Naive B cell (primary cell): ENCODE data around the gene ZNF641. TPM values are rescaled to one million over a fixed set of nuclear protein-coding genes. Genes with fewer than 3 reads are reported as not detected.
"Not testable (repeated sequence)": the region's sequence is repeated elsewhere in the genome, so short reads cannot be mapped to it uniquely, and the experiment has no call there.

Experiments used
- ATAC-seq, 2 donors: fragments of 150-1000 bp; cut with Tn5 transposase; 2 replicates each; pipeline ENCODE4 v1.10.0; 2021; ENCODE audit warnings: low read depth in 2 of 2, mild to moderate bottlenecking in 2 of 2, moderate library complexity in 2 of 2
- DNase-seq: peaks from one replicate; pipeline ENCODE4 v3.0.0; 2022
- H3K27ac Mint-ChIP-seq, 6 donors: one replicate each; pipeline ENCODE4 v1.8.0; 2020 to 2022; ENCODE audit warnings: mild to moderate bottlenecking in 6 of 6, mixed read lengths in 6 of 6, moderate library complexity in 5 of 6, inconsistent platforms in 2 of 6
- H3K27me3 Mint-ChIP-seq, 3 donors: one replicate each; pipeline ENCODE4 v1.8.0; 2021 to 2022; ENCODE audit warnings: mixed read lengths in 3 of 3, mild to moderate bottlenecking in 1 of 3
- H3K36me3 Mint-ChIP-seq, 2 donors: one replicate each; pipeline ENCODE4 v1.8.0; 2020 to 2022; ENCODE audit warnings: mixed read lengths in 2 of 2, inconsistent platforms in 1 of 2, mild to moderate bottlenecking in 1 of 2
- H3K4me1 Mint-ChIP-seq, 3 donors: one replicate each; pipeline ENCODE4 v1.8.0; 2020 to 2022; ENCODE audit warnings: mixed read lengths in 3 of 3, inconsistent platforms in 1 of 3, mild to moderate bottlenecking in 1 of 3, moderate library complexity in 1 of 3
- H3K4me3 Mint-ChIP-seq, 8 donors: one replicate each; pipeline ENCODE4 v1.8.0; 2020 to 2022; ENCODE audit warnings: mild to moderate bottlenecking in 8 of 8, mixed read lengths in 8 of 8, moderate library complexity in 8 of 8, inconsistent platforms in 2 of 8
- H3K9me3 Mint-ChIP-seq, 7 donors: one replicate each; pipeline ENCODE4 v1.8.0; 2020 to 2022; ENCODE audit warnings: mixed read lengths in 7 of 7, mild to moderate bottlenecking in 5 of 7, inconsistent platforms in 2 of 7, moderate library complexity in 1 of 7
- polyA plus RNA-seq, 6 donors: library from polyadenylated mRNA; unstranded; fragments of 300-500 nt; fragmentation: Illumina TruSeq; gene quantifications; one replicate each; pipeline ENCODE4 v1.2.3, GENCODE V29; 2021; ENCODE audit warnings: low read depth in 6 of 6

The ZNF641 gene
- polyA plus RNA-seq, 6 donors from 2014 or later = 7.8 to 19.1 (median 12.5) TPM

DNA sequence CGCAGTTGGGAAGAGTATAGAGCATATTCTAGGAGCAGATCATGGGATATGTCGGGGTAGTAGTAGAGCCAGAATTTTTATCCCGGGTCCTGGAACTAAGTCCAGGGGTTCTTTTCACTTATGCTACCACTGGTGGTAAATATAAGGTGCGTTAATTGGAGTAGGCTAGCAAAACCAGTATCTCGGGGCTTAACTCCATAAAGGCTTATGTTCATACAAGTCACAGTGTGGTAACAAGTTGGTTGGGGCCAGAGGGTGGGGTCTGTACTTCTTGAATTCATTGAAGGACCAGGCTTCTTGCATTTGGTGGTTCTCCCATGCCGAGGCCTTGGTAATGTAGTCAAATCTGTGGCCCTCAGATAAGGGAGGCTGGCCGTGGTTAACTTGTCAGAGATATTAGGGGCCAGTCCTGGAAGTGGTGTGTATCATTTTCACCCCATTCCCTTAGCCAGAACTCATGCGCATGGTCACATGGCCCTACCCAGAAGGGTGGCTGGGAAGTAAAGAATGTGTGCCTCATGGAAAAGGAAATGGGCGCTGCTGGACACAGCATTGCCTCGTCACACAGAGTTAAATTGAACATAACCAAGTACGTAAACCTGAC lies 1.5 kb upstream of the ZNF641 start:
- Mint-ChIP-seq H3K27ac (no peak overlapping the region), H3K27me3 (no peaks in the 10 kb centered on the region), H3K4me3 (peak overlapping the region in 5 of 8 donors; percentile 4 to 95 (median 26)), H3K4me1 (peaks cover 14 to 26% (median 22%) of the 10 kb centered on the region in 3 donors), H3K9me3 (no peaks in the 10 kb centered on the region), H3K36me3 (peaks cover 0 to under 1% of the 10 kb centered on the region in 2 donors)
- ATAC-seq (no peak), DNase-seq (no peak)

DNA sequence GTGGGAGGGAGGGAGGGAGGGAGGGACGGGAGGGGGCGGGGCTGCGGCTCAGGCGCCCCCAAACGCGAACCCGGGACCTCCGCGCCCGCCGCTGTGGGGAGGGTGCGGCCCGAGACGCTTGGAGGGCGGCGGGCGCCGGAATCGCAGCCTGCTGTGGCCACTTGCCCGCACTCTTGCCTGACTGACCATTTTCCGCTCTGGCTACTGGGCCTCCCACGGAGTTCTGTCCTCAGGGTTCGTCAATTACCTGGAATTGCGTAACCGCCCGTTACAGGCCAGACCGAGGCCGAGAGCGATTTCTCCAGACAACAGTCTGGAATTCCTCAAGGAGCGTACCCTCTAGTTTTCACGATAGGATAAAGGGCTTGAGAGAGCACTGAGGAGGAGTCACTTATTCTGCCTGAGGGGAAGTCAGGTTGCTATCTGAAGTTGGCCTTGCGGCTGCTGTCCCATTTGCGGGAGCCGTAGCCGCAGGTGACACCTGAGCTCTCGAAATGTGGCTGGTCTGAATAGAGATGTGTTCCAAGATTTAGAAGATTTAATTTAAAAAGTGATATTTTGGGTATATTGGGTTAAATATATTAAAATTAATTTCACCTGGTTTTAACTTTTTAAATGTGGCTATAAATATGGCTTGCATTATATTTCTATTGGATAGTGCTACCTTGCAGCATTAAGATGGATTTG lies 446 bp upstream of the ZNF641 start:
- Mint-ChIP-seq H3K4me1 (peaks cover 14 to 26% (median 22%) of the 10 kb centered on the region in 3 donors), H3K27me3 (no peaks in the 10 kb centered on the region), H3K36me3 (peaks cover 0 to 9% of the 10 kb centered on the region in 2 donors), H3K9me3 (no peaks in the 10 kb centered on the region), H3K27ac (peak overlapping the region; percentile 61 to 95 (median 90)), H3K4me3 (peak overlapping the region; percentile 85 to 98 (median 92))
- ATAC-seq (peak in 1 of 2 donors; percentile 1), DNase-seq (no peak)

DNA sequence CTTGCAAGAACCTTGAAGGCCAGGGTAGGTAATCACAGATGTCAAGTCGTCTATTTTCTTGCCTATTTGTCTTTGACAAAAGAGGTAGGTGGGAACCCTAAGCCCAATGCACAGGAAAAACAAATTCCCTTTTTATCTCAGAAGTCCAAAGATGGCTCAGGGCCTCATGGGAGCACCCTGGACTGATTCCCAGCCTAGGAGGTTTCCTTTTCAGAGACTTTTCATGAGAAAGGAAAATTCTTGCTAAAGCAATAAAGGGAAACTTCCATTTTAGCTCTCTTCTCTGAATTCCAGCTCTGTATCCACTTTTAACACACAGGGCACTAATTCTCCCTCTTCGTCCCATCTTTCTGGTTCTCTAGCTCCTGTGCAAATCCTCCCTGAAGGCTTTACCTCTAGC lies 1.2 kb downstream of the ZNF641 start:
- peaks cover 13 to 20% of the 10 kb centered on the region in 2 donors for H3K36me3 Mint-ChIP-seq
- peaks cover 14 to 26% (median 26%) of the 10 kb centered on the region in 3 donors for H3K4me1 Mint-ChIP-seq
- DNase-seq = no peak
- H3K27me3 Mint-ChIP-seq = no peaks in the 10 kb centered on the region
- peak overlapping the region; percentile 6 to 98 (median 96) for H3K27ac Mint-ChIP-seq
- no peak for ATAC-seq
- H3K9me3 Mint-ChIP-seq = no peaks in the 10 kb centered on the region
- H3K4me3 Mint-ChIP-seq = peak overlapping the region; percentile 93 to 99 (median 96)

DNA sequence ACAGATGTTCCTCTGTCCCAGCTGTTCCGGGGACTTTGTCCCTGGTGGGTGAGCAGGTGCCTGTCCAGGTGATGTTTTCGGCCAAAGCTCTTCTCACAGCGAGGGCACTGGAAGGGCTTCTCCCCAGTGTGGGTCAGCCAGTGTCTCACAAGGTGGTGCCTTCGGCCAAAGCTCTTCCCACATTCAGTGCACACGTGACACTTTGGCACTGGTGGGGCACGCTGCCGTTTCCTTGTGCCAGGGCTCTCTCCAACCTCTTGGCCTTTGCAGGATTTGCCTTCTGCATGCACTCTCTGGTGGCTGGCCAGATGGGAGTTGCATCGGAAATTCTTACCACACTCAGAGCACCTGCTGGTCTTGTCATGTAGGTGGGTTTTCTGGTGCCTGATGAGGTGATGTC lies 7.7 kb downstream of the ZNF641 start:
- Mint-ChIP-seq H3K36me3 (peaks cover 14 to 36% of the 10 kb centered on the region in 2 donors), H3K4me3 (no peak overlapping the region)

DNA sequence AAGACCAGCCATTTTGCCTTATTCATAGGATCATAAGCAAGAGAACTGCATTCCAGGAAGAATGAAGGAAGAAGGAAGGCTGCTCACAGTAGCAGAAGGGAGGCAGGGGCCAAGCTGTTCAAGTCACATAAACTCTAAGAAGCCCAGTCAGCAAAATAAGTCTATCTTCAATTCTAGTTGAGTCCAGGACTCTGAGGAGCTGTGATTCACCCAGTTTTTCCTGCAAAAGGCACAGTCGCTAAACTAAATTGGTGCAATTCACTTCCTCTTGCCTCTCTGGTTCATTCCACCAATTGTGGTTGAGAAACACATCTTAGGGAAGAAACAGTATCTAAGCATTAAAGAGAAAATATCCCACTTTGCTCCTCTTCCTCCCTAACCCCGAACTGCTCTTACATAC lies 9.8 kb downstream of the ZNF641 start:
- Mint-ChIP-seq H3K36me3 (peaks cover 14 to 30% of the 10 kb centered on the region in 2 donors), H3K27ac (peak overlapping the region in 1 of 6 donors; percentile 55), H3K27me3 (no peaks in the 10 kb centered on the region), H3K4me3 (no peak overlapping the region), H3K9me3 (no peaks in the 10 kb centered on the region), H3K4me1 (peaks cover 0 to 7% (median 5%) of the 10 kb centered on the region in 3 donors)
- ATAC-seq = no peak
- DNase-seq = no peak

More for the DNA sequence above, 7.7 kb downstream of the ZNF641 start:
- ATAC-seq (no peak), DNase-seq (no peak)
- Mint-ChIP-seq H3K9me3 (no peaks in the 10 kb centered on the region), H3K27me3 (no peaks in the 10 kb centered on the region), H3K4me1 (peaks cover 1 to 8% (median 8%) of the 10 kb centered on the region in 3 donors), H3K27ac (no peak overlapping the region)

DNA sequence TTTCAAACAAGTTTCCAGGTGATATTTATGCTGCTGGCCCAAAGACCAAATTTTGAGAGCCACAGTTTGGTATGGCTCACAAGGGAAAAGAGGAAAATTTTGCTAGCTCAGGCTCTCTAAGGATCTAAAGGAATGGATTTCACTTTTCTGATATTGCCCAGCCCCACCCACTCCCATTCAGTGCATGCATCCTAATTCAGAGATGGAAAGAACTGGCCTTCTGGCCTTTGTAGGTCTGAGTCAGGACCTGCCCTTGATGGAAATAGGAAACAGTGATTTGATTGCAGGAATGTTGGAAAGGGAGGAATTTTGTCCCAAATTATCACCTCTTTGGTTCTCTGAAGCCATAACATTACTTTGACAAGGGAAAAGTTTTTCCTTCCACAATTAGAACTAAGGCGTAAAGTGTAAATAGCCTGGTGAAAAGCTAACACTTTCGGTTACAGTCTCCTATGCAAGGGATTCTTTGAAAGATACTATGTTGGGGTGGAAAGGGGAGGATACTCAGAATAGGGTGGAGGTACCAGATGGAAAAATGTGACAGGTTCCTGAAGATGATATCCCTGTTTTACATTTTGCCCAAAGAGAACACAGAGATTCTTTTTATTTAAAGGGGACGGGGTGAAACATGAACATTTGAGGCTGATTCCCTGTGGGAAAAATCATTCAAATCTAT lies 11.1 kb downstream of the ZNF641 start:
- ATAC-seq (no peak), DNase-seq (no peak)
- no peaks in the 10 kb centered on the region for H3K27me3 Mint-ChIP-seq
- no peak overlapping the region for H3K27ac Mint-ChIP-seq
- H3K4me1 Mint-ChIP-seq = peaks cover 3 to 7% (median 4%) of the 10 kb centered on the region in 3 donors
- H3K4me3 Mint-ChIP-seq = no peak overlapping the region
- no peaks in the 10 kb centered on the region for H3K9me3 Mint-ChIP-seq
- H3K36me3 Mint-ChIP-seq = peaks cover 2 to 21% of the 10 kb centered on the region in 2 donors

DNA sequence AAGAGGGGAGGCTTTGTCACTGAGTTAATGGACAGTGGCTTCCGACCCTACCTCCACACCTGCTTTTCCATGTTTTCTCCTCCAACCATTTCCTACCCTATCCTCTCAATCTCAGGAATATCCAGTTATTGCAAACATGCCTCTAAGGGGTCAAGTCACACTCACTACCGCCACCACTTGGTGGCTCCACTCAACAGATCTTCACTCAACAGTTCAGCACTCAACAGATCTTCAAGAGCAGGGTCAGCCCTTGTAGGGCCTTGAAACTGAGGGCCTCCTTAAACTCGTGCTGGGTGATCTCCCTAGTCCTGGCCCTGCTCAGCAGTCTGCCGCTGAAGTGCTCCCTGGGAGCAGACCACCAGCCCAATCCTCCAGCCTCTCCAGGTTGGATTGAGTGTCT lies 14.2 kb downstream of the ZNF641 start:
- peaks cover under 1 to 7% (median 4%) of the 10 kb centered on the region in 3 donors for H3K4me1 Mint-ChIP-seq
- no peak for ATAC-seq
- H3K27ac Mint-ChIP-seq = peak overlapping the region in 1 of 6 donors; percentile 31
- H3K4me3 Mint-ChIP-seq = no peak overlapping the region
- no peaks in the 10 kb centered on the region for H3K9me3 Mint-ChIP-seq
- no peak for DNase-seq
- H3K36me3 Mint-ChIP-seq = peaks cover 0 to 16% of the 10 kb centered on the region in 2 donors
- H3K27me3 Mint-ChIP-seq = no peaks in the 10 kb centered on the region

DNA sequence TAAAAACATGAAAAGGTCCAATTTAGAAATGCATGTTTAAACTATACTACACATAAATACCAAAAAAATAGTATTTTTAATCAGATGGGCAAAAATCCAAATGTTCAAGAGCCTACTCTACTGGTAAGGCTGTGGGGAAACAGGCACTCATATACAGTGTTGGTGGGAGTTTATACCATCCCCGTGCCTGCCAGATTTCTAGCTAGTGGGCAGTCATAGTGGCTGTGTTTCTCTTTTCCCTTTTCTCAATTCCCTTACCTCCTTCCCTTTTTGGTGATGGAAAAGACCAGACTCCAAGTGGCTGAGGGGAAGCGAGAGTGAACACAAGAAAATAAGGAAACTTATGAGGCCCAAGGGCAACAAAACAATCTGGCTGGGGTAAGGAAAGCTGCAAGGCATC lies 14.7 kb downstream of the ZNF641 start:
- Mint-ChIP-seq H3K4me3 (no peak overlapping the region), H3K27ac (peak overlapping the region in 1 of 6 donors; percentile 70), H3K36me3 (peaks cover 0 to 17% of the 10 kb centered on the region in 2 donors), H3K27me3 (no peaks in the 10 kb centered on the region), H3K9me3 (no peaks in the 10 kb centered on the region), H3K4me1 (peaks cover 0 to 7% (median 4%) of the 10 kb centered on the region in 3 donors)
- ATAC-seq = no peak
- no peak for DNase-seq

DNA sequence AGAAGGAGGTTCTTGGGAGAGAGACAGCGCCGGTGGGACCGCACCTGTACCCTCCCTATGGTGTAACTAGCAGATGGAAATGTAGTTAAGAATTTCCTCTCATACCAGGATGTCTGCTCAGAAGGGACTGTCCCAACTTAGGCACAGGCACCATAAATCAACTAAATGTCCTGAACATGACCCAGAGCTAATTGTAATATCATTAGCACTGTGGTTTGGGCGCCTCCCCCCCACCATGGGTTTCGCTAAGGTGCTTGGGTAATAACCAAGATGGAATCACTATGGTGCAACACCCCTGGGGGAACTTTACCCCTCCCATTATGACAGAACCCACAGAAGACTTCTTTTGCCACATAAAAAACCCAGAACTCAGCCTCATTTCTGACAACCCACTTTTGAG lies 15.9 kb downstream of the ZNF641 start:
- no peak for ATAC-seq
- Mint-ChIP-seq H3K4me1 (peaks cover 0 to 7% (median 4%) of the 10 kb centered on the region in 3 donors), H3K9me3 (no peaks in the 10 kb centered on the region), H3K4me3 (no peak overlapping the region), H3K27me3 (no peaks in the 10 kb centered on the region), H3K27ac (no peak overlapping the region), H3K36me3 (peaks cover 0 to 15% of the 10 kb centered on the region in 2 donors)
- DNase-seq = no peak

DNA sequence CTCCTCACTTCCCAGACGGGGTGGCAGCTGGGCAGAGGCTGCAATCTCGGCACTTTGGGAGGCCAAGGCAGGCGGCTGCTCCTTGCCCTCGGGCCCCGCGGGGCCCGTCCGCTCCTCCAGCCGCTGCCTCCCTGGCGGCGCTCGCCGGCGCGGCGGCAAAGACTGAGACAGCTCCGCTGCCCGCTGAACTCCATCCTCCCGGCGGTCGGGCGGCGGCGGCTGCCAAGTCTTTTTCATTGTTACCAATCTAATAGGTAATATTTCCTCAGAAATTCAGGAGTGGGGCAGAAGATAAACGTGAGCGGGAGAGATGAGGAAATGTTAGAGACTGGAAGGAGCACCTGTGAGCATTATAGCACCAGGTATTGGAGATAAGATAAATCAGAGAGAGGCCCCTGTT lies 17.0 kb downstream of the ZNF641 start:
- not testable (repeated sequence) for H3K9me3 Mint-ChIP-seq, ATAC-seq, H3K27ac Mint-ChIP-seq, DNase-seq, H3K4me3 Mint-ChIP-seq, H3K27me3 Mint-ChIP-seq, H3K4me1 Mint-ChIP-seq
- H3K36me3 Mint-ChIP-seq = peaks cover 0 to 14% of the 10 kb centered on the region in 2 donors

DNA sequence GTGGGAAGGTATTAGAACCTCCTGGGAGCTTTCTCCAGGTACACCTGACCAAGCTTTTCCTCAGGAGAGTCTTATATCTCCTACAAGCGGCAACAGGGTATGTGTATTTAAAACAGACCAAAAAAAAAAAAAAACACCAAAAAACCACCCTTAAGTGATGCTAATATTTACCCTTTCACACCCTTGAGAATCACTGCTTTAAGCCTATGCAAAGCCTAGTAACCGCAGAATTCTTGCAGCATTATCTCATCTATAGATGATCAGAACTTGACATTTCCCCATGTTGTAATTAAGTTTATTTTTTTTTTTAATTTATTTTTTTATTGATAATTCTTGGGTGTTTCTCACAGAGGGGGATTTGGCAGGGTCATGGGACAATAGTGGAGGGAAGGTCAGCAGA lies 19.3 kb downstream of the ZNF641 start:
- no peak overlapping the region for H3K27ac Mint-ChIP-seq
- peaks cover 0 to 7% (median 4%) of the 10 kb centered on the region in 3 donors for H3K4me1 Mint-ChIP-seq
- peaks cover 0 to under 1% (median 0%) of the 10 kb centered on the region in 7 donors for H3K9me3 Mint-ChIP-seq
- DNase-seq (no peak), ATAC-seq (no peak)
- peaks cover 1 to 7% of the 10 kb centered on the region in 2 donors for H3K36me3 Mint-ChIP-seq
- H3K27me3 Mint-ChIP-seq = peaks cover 11 to 19% (median 12%) of the 10 kb centered on the region in 3 donors
- H3K4me3 Mint-ChIP-seq = no peak overlapping the region

DNA sequence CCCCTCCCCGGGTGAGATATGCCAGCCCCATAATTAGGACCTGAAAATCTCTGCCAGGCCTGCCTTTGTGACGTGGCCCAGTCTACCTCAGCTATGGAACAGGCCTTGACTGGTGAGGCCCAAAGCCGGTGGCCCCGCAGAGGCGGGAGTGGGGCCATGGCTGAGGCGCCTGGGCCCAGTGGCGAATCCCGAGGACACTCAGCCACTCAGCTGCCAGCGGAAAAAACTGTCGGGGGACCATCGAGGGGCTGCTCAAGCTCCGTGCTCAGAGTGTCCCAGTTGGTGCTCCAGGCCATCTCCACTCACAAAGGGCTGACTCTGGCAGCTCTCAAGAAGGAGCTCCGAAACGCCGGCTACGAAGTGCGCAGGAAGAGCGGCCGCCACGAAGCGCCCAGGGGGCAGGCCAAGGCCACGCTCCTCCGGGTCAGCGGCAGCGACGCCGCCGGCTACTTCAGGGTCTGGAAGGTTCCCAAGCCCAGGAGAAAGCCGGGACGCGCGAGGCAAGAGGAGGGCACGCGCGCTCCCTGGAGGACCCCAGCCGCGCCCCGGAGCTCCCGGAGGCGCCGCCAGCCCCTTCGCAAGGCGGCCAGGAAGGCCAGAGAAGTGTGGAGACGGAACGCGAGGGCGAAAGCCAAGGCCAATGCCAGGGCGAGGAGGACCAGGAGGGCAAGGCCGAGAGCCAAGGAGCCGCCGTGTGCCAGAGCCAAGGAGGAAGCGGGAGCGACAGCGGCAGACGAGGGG lies 21.4 kb downstream of the ZNF641 start:
- DNase-seq = no peak
- peaks cover 0 to 6% (median 2%) of the 10 kb centered on the region in 7 donors for H3K9me3 Mint-ChIP-seq
- ATAC-seq = no peak
- H3K27me3 Mint-ChIP-seq = peaks cover 15 to 34% (median 28%) of the 10 kb centered on the region in 3 donors
- no peak overlapping the region for H3K4me3 Mint-ChIP-seq
- H3K27ac Mint-ChIP-seq = peak overlapping the region in 1 of 6 donors; percentile 78
- H3K4me1 Mint-ChIP-seq = peaks cover 0 to under 1% (median 0%) of the 10 kb centered on the region in 3 donors
- peaks cover 9 to 11% of the 10 kb centered on the region in 2 donors for H3K36me3 Mint-ChIP-seq

DNA sequence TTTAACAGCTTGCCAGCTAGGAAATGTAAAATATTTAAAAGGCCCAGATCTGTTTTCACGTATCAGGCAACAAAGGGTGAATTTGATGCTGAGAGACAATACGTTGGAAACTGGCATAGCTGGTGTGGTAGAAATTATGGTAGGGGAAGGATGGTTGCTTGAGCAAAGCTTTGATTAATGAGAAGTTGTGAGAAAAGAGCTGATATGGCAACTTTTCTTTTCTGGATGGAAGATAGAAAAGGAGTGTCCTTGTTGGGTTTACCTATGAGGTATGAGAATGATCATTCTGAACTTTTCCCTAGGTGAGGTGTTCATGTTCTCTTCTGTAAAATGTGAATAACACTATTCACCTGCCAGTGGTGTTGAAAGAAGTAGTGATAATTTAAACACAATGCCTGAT lies 34.2 kb downstream of the ZNF641 start:
- DNase-seq (no peak), ATAC-seq (no peak)
- Mint-ChIP-seq H3K27ac (no peak overlapping the region), H3K4me3 (no peak overlapping the region), H3K4me1 (no peaks in the 10 kb centered on the region), H3K27me3 (peaks cover 10 to 43% (median 26%) of the 10 kb centered on the region in 3 donors), H3K36me3 (peaks cover 0 to 11% of the 10 kb centered on the region in 2 donors), H3K9me3 (peaks cover 0 to 38% (median 9%) of the 10 kb centered on the region in 7 donors)
